NT2/D1 (cell line): Measurements from ENCODE around the gene CEP112.

Experiments
- DNase-seq: peaks from one replicate; pipeline ENCODE4 v3.0.0-alpha.2; 2011; ENCODE audit warnings: low read depth, low spot score
- H3K27me3 ChIP-seq: 2 replicates; pipeline ENCODE4 v1.6.0; 2011; ENCODE audit warnings: mild to moderate bottlenecking; ENCODE audit not compliant: insufficient read length, insufficient read depth
- H3K36me3 ChIP-seq: 2 replicates; pipeline ENCODE4 v1.6.1; 2011; ENCODE audit warnings: mild to moderate bottlenecking, low read length, mixed read lengths; ENCODE audit not compliant: insufficient read depth, insufficient read length
- H3K4me1 ChIP-seq: 2 replicates; pipeline ENCODE4 v1.5.1; 2011; ENCODE audit not compliant: insufficient read depth, insufficient read length
- H3K4me3 ChIP-seq: 2 replicates; pipeline ENCODE4 v1.5.1; 2011; ENCODE audit warnings: low read depth; ENCODE audit not compliant: insufficient read length
- H3K9ac ChIP-seq: 2 replicates; pipeline ENCODE4 v1.6.0; 2011; ENCODE audit warnings: low read depth; ENCODE audit not compliant: insufficient read length
- H3K9me3 ChIP-seq: 2 replicates; pipeline ENCODE4 v1.5.1; 2011; ENCODE audit warnings: mild to moderate bottlenecking, low read length; ENCODE audit not compliant: insufficient read depth
- SUZ12 ChIP-seq: IDR thresholded peaks from 2 replicates; pipeline ENCODE4 v1.6.1; 2011; ENCODE audit not compliant: insufficient read length, insufficient read depth; ENCODE audit errors: extremely low read depth
- YY1 ChIP-seq: IDR thresholded peaks from 2 replicates; pipeline ENCODE4 v1.6.1; 2011; ENCODE audit not compliant: insufficient read length, insufficient read depth
- ZNF274 ChIP-seq: IDR thresholded peaks from 2 replicates; pipeline ENCODE4 v1.6.1; 2011; ENCODE audit warnings: mild to moderate bottlenecking, low read depth, low read length

Gene CEP112

DNA sequence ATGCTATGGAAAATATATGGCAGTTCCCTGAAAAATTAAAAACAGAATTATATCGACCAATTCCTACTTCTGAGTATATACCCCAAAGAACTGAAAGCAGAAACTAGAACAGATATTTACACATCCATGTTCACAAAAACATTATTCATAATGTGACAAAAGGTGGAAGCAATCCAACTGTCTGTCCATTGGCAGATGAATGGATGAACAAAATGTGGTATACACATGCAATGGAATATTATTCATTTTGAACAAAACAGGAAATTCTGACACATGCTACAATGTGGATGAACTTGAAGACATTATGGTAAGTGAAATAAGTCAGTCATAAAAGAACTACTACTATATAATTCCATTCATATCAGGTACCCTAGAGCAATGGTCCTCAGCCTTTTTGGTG lies 367.0 kb downstream of the CEP112 start:
- no peaks in the 10 kb centered on the region for H3K36me3 ChIP-seq
- no peak for TF ChIP-seq YY1
- no peak for TF ChIP-seq SUZ12
- TF ChIP-seq ZNF274 = no peak
- no peak overlapping the region for H3K4me3 ChIP-seq
- H3K4me1 ChIP-seq = no peaks in the 10 kb centered on the region
- no peak overlapping the region for H3K9ac ChIP-seq
- DNase-seq = no peak
- peaks cover 8% of the 10 kb centered on the region for H3K9me3 ChIP-seq
- no peaks in the 10 kb centered on the region for H3K27me3 ChIP-seq

DNA sequence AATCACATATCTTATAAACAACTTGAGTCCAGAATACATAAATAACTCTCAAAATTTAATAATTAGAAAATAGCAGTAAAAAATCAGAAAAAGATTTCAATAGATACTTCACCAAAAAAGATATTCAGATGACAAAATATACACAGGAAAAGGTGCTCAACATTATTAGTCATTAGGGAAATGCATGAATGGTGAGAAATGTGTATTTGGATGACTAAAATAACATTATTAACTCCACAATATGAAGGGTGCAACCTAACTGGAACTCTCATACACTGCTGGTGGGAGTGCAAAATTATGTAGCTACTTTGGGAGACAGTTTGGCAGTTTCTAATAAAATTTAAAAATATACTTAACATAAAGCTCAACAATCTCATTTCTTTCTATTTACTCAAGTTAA lies 368.2 kb downstream of the CEP112 start:
- no peak for TF ChIP-seq SUZ12
- TF ChIP-seq ZNF274 = no peak
- no peak for TF ChIP-seq YY1
- no peak overlapping the region for H3K4me3 ChIP-seq
- H3K9ac ChIP-seq = no peak overlapping the region
- no peak for DNase-seq
- H3K27me3 ChIP-seq = no peaks in the 10 kb centered on the region
- no peaks in the 10 kb centered on the region for H3K4me1 ChIP-seq
- H3K9me3 ChIP-seq = peaks cover 6% of the 10 kb centered on the region
- no peaks in the 10 kb centered on the region for H3K36me3 ChIP-seq

DNA sequence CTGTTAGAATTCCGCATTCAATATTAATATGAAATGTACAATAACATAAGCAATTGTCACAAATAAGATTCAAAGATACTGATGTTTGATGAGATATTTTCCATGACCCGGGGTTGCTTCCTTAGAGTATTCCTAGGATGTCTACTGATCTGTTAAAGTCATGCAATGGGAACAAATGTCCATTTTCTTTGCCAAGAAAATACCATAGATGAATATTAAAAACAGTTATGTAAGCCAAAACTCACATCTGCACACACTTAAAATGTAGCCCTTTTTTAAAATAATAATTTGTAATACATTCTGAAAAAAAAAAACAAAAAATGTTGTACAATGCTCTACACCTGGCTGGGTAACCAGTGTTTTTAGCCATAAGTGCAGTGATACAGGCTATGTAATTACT lies 371.1 kb downstream of the CEP112 start:
- Histone ChIP-seq H3K36me3 (no peaks in the 10 kb centered on the region), H3K4me3 (no peak overlapping the region), H3K27me3 (no peaks in the 10 kb centered on the region), H3K9ac (no peak overlapping the region), H3K4me1 (no peaks in the 10 kb centered on the region), H3K9me3 (no peaks in the 10 kb centered on the region)
- DNase-seq = no peak
- TF ChIP-seq YY1 (no peak), SUZ12 (no peak), ZNF274 (no peak)

DNA sequence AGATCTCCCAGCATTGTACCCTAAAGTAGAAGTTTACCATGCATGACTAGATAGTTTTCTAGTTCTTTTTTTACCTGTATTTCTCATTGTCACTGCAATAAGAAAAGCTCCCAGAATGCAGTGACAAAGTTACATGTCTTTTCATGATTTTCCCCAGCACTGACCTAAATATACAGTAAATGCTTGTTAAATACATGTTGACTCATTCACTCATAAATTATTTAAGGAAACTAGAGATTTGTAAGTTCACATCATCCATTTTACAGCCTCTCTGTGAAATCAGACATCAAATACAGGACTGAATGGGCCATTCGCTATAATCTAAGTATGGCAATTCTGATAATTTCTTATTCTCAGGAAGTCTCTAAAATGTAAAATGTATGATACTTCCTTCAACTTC lies 371.6 kb downstream of the CEP112 start:
- DNase-seq = no peak
- H3K36me3 ChIP-seq = no peaks in the 10 kb centered on the region
- H3K4me1 ChIP-seq = no peaks in the 10 kb centered on the region
- H3K9me3 ChIP-seq = no peaks in the 10 kb centered on the region
- no peak for TF ChIP-seq ZNF274
- TF ChIP-seq YY1 = no peak
- TF ChIP-seq SUZ12 = no peak
- no peak overlapping the region for H3K9ac ChIP-seq
- no peak overlapping the region for H3K4me3 ChIP-seq
- no peaks in the 10 kb centered on the region for H3K27me3 ChIP-seq

DNA sequence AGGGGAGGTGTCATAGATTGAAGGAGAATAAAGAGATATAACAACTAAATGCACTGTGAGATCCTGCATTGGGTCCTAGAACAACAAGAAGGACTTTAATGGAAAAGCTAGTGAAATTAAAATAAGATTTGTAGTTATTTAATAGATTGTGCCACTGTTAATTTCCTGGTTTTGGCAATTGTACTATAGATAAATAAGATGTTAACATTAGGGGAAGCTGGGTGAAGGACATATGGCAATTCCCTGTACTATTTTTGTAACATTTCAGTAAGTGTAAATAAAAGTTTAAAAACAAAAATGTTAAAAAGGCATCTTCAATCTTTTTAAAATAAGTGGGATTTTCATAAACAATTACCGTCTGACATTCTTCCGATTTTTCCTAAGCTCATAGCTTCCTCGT lies 372.1 kb downstream of the CEP112 start:
- H3K4me1 ChIP-seq = no peaks in the 10 kb centered on the region
- no peaks in the 10 kb centered on the region for H3K27me3 ChIP-seq
- H3K4me3 ChIP-seq = no peak overlapping the region
- H3K9me3 ChIP-seq = no peaks in the 10 kb centered on the region
- no peaks in the 10 kb centered on the region for H3K36me3 ChIP-seq
- no peak for DNase-seq
- no peak overlapping the region for H3K9ac ChIP-seq
- TF ChIP-seq ZNF274 = no peak
- no peak for TF ChIP-seq SUZ12
- TF ChIP-seq YY1 = no peak

DNA sequence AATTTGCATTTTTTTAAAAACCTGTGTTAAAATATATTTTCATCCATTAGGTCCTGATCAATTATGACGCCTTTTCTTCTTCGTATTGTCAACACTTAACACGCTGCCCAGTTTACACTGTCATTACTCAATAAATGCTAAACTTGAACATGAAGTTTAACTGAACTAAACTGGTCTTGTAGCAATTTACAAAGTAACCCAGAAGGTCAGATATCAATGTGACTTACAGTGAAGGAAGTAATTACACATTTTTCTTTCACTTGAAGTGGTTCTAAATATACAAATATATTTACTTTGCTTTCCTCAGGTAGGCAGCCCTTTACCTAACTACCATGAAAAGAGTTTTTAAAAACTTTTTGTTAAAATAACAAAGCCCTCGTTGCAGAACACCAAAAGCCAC lies 374.0 kb downstream of the CEP112 start:
- H3K36me3 ChIP-seq = no peaks in the 10 kb centered on the region
- H3K27me3 ChIP-seq = no peaks in the 10 kb centered on the region
- no peak overlapping the region for H3K4me3 ChIP-seq
- H3K4me1 ChIP-seq = no peaks in the 10 kb centered on the region
- TF ChIP-seq ZNF274 = no peak
- no peak for TF ChIP-seq YY1
- TF ChIP-seq SUZ12 = no peak
- H3K9me3 ChIP-seq = no peaks in the 10 kb centered on the region
- no peak for DNase-seq
- no peak overlapping the region for H3K9ac ChIP-seq

DNA sequence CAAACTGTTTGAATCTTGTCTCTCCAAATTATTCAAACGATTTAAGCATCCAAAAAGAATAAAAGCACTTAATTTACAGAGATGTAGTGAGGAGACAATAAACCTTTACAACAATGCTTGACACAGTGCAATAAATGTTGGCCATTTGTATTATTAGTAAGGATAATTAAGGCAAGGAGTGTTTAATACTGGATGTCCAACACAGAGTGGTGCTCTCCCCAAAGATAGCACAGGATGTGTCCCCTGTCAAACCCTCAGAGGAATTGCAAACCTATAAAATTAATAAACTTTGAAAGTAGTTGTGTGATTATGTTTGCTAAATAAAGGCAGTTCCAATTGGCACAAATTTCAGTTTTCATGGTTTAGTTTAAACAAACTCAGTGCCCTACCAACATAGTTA lies 377.5 kb downstream of the CEP112 start:
- Histone ChIP-seq H3K4me1 (no peaks in the 10 kb centered on the region), H3K36me3 (no peaks in the 10 kb centered on the region), H3K9ac (no peak overlapping the region), H3K27me3 (no peaks in the 10 kb centered on the region), H3K9me3 (peaks cover 1% of the 10 kb centered on the region; the same call in 1 of the 2 replicates), H3K4me3 (no peak overlapping the region)
- no peak for TF ChIP-seq YY1
- no peak for TF ChIP-seq ZNF274
- TF ChIP-seq SUZ12 = no peak
- DNase-seq = no peak

DNA sequence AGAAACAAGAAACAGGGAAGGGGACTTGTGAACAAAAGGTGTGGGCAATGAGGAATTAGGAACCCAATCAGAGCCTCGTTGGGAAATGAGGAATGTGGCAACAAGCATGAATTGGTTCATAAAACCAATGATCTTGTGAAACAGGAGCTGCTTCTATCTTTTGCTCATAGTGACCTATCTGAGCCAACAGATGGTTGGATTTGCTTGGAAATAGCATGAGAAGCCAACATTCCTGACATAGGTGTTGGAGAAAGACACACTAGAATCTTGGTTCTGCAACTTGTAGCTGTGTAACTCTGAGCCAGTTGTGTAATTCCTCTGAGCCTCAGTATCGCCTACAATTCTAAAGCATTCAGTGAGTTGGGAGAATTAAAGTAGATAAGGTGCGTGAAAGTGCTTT lies 378.6 kb downstream of the CEP112 start:
- no peaks in the 10 kb centered on the region for H3K27me3 ChIP-seq
- H3K9me3 ChIP-seq = peaks cover 12% of the 10 kb centered on the region
- no peak overlapping the region for H3K4me3 ChIP-seq
- TF ChIP-seq SUZ12 (no peak), YY1 (no peak), ZNF274 (no peak)
- no peak overlapping the region for H3K9ac ChIP-seq
- H3K36me3 ChIP-seq = no peaks in the 10 kb centered on the region
- no peak for DNase-seq
- H3K4me1 ChIP-seq = no peaks in the 10 kb centered on the region
